Muscle of leg (tissue), 16 donors: ENCODE measurements around the gene MTHFD2L. TPM values are rescaled to one million over a fixed set of nuclear protein-coding genes. Genes with fewer than 3 reads are reported as not detected.
A peak's percentile ranks its signal among the peaks of the same experiment; 100 is the strongest.

Experiments used
- DNase-seq: peaks from one replicate; pipeline ENCODE4 v3.0.0; 2013
- H3K27ac ChIP-seq: one replicate; pipeline ENCODE4 v1.5.1; 2013; ENCODE audit warnings: mild to moderate bottlenecking, low read length, control low read depth
- H3K27me3 ChIP-seq: one replicate; pipeline ENCODE4 v1.6.1; 2013; ENCODE audit warnings: low read length; ENCODE audit not compliant: control insufficient read depth, insufficient read depth
- H3K36me3 ChIP-seq: one replicate; pipeline ENCODE4 v1.6.1; 2013; ENCODE audit warnings: low read length; ENCODE audit not compliant: control insufficient read depth, insufficient read depth
- H3K4me1 ChIP-seq: one replicate; pipeline ENCODE4 v1.6.1; 2013; ENCODE audit warnings: low read length; ENCODE audit not compliant: control insufficient read depth, insufficient read depth
- H3K4me3 ChIP-seq: one replicate; pipeline ENCODE4 v1.5.1; 2013; ENCODE audit warnings: low read length, control low read depth
- H3K9me3 ChIP-seq: replicated peaks from 2 replicates; pipeline ENCODE4 v1.6.1; 2013; ENCODE audit warnings: low read depth, low read length; ENCODE audit not compliant: control insufficient read depth
- WGBS: methylation state at CpG from one replicate; pipeline ENCODE4 v1.1.5; 2013; ENCODE audit warnings: missing lambda C conversion rate; ENCODE audit not compliant: insufficient coverage; 5-methylcytosine and 5-hydroxymethylcytosine counted together
- long read RNA-seq, 11 donors: transcript quantifications; one replicate each; lab custom pipeline, GENCODE V29; 2026
- polyA plus RNA-seq, 8 donors: library from polyadenylated mRNA; unstranded; fragments of 120-200 nt; gene quantifications; one replicate each; pipeline versions ENCODE4 v1.2.1 to v1.2.3, GENCODE V29; 2013; ENCODE audit warnings: inconsistent platforms in 1 of 8, low replicate concordance in 1 of 8; ENCODE audit not compliant: insufficient read length in 8 of 8, insufficient read depth in 1 of 8
- total RNA-seq: library from RNA; stranded (reverse); fragments of 120-200 nt; gene quantifications from one replicate; pipeline ENCODE4 v1.2.4, GENCODE V29; 2013

MTHFD2L gene
- total RNA-seq: 17.7 TPM
- polyA plus RNA-seq: 10 to 100 TPM; 11.7 to 16.8 (median 13.7) TPM
- long read RNA-seq, donor 1, transcript MTHFD2L-208 (2 exons, 2,363 nt): major isoform, 8 of 8 reads
- long read RNA-seq, donor 1, partial matches to known transcripts: 0 of 8 reads
- long read RNA-seq, donor 1, other reads (novel, unspliced or antisense): 0 of 8 reads
- long read RNA-seq, donor 2, partial matches to known transcripts: 0 of 3 reads
- long read RNA-seq, donor 2, other reads (novel, unspliced or antisense): 0 of 3 reads
- long read RNA-seq, donor 3, transcript MTHFD2L-208 (2 exons, 2,363 nt): major isoform, 16 of 16 reads
- long read RNA-seq, donor 3, partial matches to known transcripts: 0 of 16 reads
- long read RNA-seq, donor 3, other reads (novel, unspliced or antisense): 0 of 16 reads
- long read RNA-seq, donor 4, transcript MTHFD2L-208 (2 exons, 2,363 nt): major isoform, 10 of 11 reads
- long read RNA-seq, donor 4, partial matches to known transcripts: 0 of 11 reads
- long read RNA-seq, donor 4, other reads (novel, unspliced or antisense): 0 of 11 reads
- long read RNA-seq, donor 5, transcript MTHFD2L-208 (2 exons, 2,363 nt): major isoform, 23 of 25 reads
- long read RNA-seq, donor 5, partial matches to known transcripts: 0 of 25 reads
- long read RNA-seq, donor 5, other reads (novel, unspliced or antisense): 0 of 25 reads
- long read RNA-seq, donor 6, transcript MTHFD2L-208 (2 exons, 2,363 nt): major isoform, 20 of 21 reads
- long read RNA-seq, donor 6, partial matches to known transcripts: 0 of 21 reads
- long read RNA-seq, donor 6, other reads (novel, unspliced or antisense): 0 of 21 reads
- long read RNA-seq, donor 7, transcript MTHFD2L-208 (2 exons, 2,363 nt): major isoform, 6 of 7 reads
- long read RNA-seq, donor 7, partial matches to known transcripts: 0 of 7 reads
- long read RNA-seq, donor 7, other reads (novel, unspliced or antisense): 0 of 7 reads
- long read RNA-seq, donor 8, partial matches to known transcripts: 0 of 4 reads
- long read RNA-seq, donor 8, other reads (novel, unspliced or antisense): 0 of 4 reads
- long read RNA-seq, donor 9, transcript MTHFD2L-208 (2 exons, 2,363 nt): major isoform, 9 of 9 reads
- long read RNA-seq, donor 9, partial matches to known transcripts: 0 of 9 reads
- long read RNA-seq, donor 9, other reads (novel, unspliced or antisense): 0 of 9 reads
- long read RNA-seq, donor 10, transcript MTHFD2L-208 (2 exons, 2,363 nt): major isoform, 21 of 23 reads
- long read RNA-seq, donor 10, partial matches to known transcripts: 0 of 23 reads
- long read RNA-seq, donor 10, other reads (novel, unspliced or antisense): 0 of 23 reads
- long read RNA-seq, donor 11, transcript MTHFD2L-208 (2 exons, 2,363 nt): major isoform, 9 of 9 reads
- long read RNA-seq, donor 11, partial matches to known transcripts: 0 of 9 reads
- long read RNA-seq, donor 11, other reads (novel, unspliced or antisense): 0 of 9 reads

GRCh38 chr4:74157561-74158465, at the start of gene MTHFD2L:
Gene MTHFD2L, plus strand, starts transcription at chr4:74158118. Its CDS starts 21 bp downstream, at chr4:74158139.
- H3K27me3 ChIP-seq: no peaks in the 10 kb centered on the region
- no peaks in the 10 kb centered on the region for H3K9me3 ChIP-seq
- H3K27ac ChIP-seq: peak within 1 kb of the TSS; percentile 92
- WGBS: under 1% methylated on average over 75 of the region's 78 CpGs
- peaks cover 3% of the 10 kb centered on the region for H3K4me1 ChIP-seq
- DNase-seq: peak; percentile 97
- peak within 1 kb of the TSS; percentile 69 for H3K4me3 ChIP-seq
- no peaks in the 10 kb centered on the region for H3K36me3 ChIP-seq

DNA sequence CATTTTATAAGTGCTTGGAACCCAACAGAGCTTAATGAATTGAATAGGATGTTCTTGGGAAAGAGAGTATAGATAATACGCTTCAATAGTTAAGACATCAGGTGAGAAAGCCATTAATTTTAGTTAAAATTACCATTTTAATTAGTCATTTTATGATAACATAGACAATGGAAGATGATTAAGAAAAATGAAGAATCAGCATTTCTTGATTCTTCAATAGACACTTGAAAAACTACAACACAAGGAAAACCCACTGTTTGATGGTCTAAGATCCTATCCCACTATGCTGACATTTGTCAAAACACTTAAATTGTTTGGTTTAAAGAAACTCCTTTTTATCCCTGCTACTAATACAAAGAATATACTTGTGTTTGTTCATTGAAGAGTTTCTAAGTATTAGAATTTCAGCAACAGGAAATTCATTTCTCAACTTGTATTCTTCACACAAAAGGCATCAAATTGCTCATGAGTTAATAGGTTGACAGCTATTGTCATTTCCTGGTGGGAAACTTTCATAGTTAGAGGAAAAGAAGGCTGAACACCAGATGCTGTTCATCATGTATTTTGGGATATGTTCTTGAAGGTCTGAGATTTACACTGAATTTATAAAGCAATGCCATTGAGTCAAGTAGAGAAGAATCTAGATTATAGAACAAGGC, 49.3 kb upstream of the MTHFD2L start:
- Histone ChIP-seq H3K27ac (peak overlapping the region; percentile 80), H3K4me3 (no peak overlapping the region), H3K9me3 (no peaks in the 10 kb centered on the region), H3K27me3 (no peaks in the 10 kb centered on the region), H3K4me1 (peaks cover 6% of the 10 kb centered on the region), H3K36me3 (no peaks in the 10 kb centered on the region)
- DNase-seq: no peak
- WGBS: no CpG with 5 or more reads among the region's 1 CpG

DNA sequence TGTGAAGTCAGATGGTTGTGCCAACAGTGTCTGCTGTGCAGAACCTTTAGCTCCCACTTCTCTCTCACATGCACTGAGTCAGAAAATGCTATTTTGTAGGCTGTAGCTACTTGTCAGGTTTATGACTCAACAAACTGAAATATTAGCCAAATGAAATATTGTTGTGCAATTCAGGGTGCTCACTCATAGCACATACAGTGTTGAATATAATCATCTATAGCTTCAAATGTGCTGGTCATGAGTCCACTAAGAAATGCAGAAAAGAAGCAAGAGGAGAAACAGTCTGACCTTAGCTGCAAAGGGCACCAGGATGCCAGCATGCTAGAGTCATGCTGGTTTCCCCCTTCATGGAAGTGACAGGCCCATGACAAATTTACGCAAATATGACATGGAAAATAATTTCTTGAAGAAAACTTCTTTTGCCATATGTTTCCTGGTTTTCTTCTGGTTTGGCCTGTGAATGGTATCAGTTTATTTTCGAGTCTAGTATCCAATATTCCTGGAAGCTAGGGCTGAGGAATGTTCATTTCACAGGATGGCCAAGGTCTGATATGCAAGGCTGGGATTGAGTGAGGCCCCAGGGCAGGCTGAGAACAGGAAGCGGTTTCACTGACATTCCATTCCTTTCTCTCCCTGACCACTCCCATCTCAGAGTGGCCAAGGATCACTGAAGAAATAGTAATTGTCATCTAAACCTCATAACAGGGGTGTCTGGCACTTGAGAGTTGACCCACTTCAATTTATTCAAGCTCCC, 48.6 kb upstream of the MTHFD2L start:
- H3K36me3 ChIP-seq: no peaks in the 10 kb centered on the region
- WGBS: 36% methylated on average over 2 of the region's 3 CpGs
- no peak overlapping the region for H3K4me3 ChIP-seq
- no peaks in the 10 kb centered on the region for H3K9me3 ChIP-seq
- H3K27me3 ChIP-seq: no peaks in the 10 kb centered on the region
- DNase-seq: peak; percentile 78
- H3K27ac ChIP-seq: peak overlapping the region; percentile 80
- peaks cover 6% of the 10 kb centered on the region for H3K4me1 ChIP-seq

DNA sequence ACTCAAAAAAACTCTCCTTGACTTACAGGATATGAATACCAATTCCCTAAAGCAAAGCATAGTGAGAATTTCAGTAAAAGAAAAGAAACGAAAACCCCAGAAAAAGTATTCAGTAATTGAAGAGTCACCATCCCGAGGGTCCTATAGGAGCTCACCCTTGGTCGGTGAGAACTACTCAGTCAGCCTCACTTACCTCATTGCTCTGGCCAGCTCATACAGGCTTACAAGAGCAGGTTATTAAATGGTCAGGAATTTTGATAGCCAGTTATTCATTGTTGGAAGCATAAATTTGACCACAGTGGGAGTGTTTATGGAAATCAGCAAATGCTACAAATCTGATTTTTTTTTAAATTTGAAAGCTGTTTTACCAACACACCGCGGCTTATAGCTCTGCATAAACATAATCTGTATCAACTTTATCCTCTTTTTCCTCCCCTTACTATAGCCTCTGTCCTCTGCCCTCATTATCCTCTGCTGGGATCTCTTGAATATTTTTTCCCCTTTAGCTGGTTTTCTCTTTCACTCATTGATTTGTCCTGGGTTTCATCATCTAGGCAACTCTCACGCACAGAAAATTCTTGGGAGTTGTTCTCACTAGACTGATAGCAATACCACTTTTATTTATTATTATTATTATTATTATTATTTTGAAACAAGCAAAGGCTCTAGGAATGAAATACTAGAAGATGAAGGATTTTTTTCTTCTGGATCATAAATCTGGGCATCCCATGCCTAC, 47.9 kb upstream of the MTHFD2L start:
- peaks cover 6% of the 10 kb centered on the region for H3K4me1 ChIP-seq
- 33% methylated on average over 2 of the region's 6 CpGs for WGBS
- DNase-seq: peak; percentile 73
- H3K9me3 ChIP-seq: no peaks in the 10 kb centered on the region
- H3K27ac ChIP-seq: peak overlapping the region; percentile 80
- no peaks in the 10 kb centered on the region for H3K27me3 ChIP-seq
- H3K4me3 ChIP-seq: no peak overlapping the region
- H3K36me3 ChIP-seq: no peaks in the 10 kb centered on the region

- H3K27ac ChIP-seq: no peak overlapping the region
- no peaks in the 10 kb centered on the region for H3K9me3 ChIP-seq
- H3K4me1 ChIP-seq: peaks cover 6% of the 10 kb centered on the region
- no peak overlapping the region for H3K4me3 ChIP-seq
- no peak for DNase-seq
- no peaks in the 10 kb centered on the region for H3K27me3 ChIP-seq
- H3K36me3 ChIP-seq: no peaks in the 10 kb centered on the region
Observed at GRCh38 chr4:74110670-74111069, 47.2 kb upstream of the MTHFD2L start.

GRCh38 chr4:74111306-74111975, 46.5 kb upstream of the MTHFD2L start:
- no peaks in the 10 kb centered on the region for H3K9me3 ChIP-seq

GRCh38 chr4:74111990-74112389, 45.9 kb upstream of the MTHFD2L start:
- peaks cover 6% of the 10 kb centered on the region for H3K4me1 ChIP-seq

More at GRCh38 chr4:74111306-74111975, 46.5 kb upstream of the MTHFD2L start:
- no peak overlapping the region for H3K27ac ChIP-seq
- no peak for DNase-seq
- H3K27me3 ChIP-seq: no peaks in the 10 kb centered on the region
- 86% methylated on average over 2 of the region's 5 CpGs for WGBS
- peaks cover 6% of the 10 kb centered on the region for H3K4me1 ChIP-seq
- no peak overlapping the region for H3K4me3 ChIP-seq
- no peaks in the 10 kb centered on the region for H3K36me3 ChIP-seq

More at GRCh38 chr4:74111990-74112389, 45.9 kb upstream of the MTHFD2L start:
- Histone ChIP-seq H3K27ac (no peak overlapping the region), H3K9me3 (no peaks in the 10 kb centered on the region), H3K36me3 (no peaks in the 10 kb centered on the region), H3K4me3 (no peak overlapping the region), H3K27me3 (no peaks in the 10 kb centered on the region)
- WGBS: 48% methylated on average over 4 of the region's 5 CpGs
- peak; percentile 76 for DNase-seq
